Keratinocyte (primary cell): ENCODE results near the gene NTMT1. TPM values are rescaled to one million over a fixed set of nuclear protein-coding genes. Genes with fewer than 3 reads are reported as not detected.

Experiments
- DNase-seq: peaks from one replicate; pipeline ENCODE4 v3.0.0-alpha.2; 2011; ENCODE audit warnings: low read depth, missing footprints, low spot score
- FAIRE-seq: peaks from 2 replicates; lab custom pipeline; 2011; peaks lifted over from hg19 to GRCh38; lab: Jason Lieb, UNC
- H2AFZ ChIP-seq: 2 replicates; pipeline ENCODE4 v1.6.0; 2012; ENCODE audit warnings: low read length, control low read depth, inconsistent platforms; ENCODE audit not compliant: control insufficient read depth
- H3K27ac ChIP-seq: 2 replicates; pipeline ENCODE4 v1.5.1; 2011; ENCODE audit warnings: low read length; ENCODE audit not compliant: control insufficient read depth, insufficient read depth
- H3K27me3 ChIP-seq: 3 replicates; pipeline ENCODE4 v1.6.0; 2011; ENCODE audit warnings: low read length; ENCODE audit not compliant: control insufficient read depth, insufficient read depth; ENCODE audit errors: extremely low read depth
- H3K36me3 ChIP-seq, 2 experiments: 2 replicates in 1 of 2; 3 replicates in 1 of 2; pipeline ENCODE4 v1.5.1; 2011; ENCODE audit warnings: low read length in 2 of 2, mild to moderate bottlenecking in 1 of 2; ENCODE audit not compliant: control insufficient read depth in 2 of 2, insufficient read depth in 2 of 2; ENCODE audit errors: extremely low read depth in 1 of 2
- H3K4me1 ChIP-seq: 3 replicates; pipeline ENCODE4 v1.5.1; 2011; ENCODE audit warnings: low read length; ENCODE audit not compliant: control insufficient read depth, insufficient read depth; ENCODE audit errors: extremely low read depth
- H3K4me2 ChIP-seq: 3 replicates; pipeline ENCODE4 v1.6.0; 2011; ENCODE audit warnings: low read depth, low read length; ENCODE audit not compliant: control insufficient read depth, insufficient read depth; ENCODE audit errors: extremely low read depth
- H3K4me3 ChIP-seq, 3 experiments: fragments of 200-600 bp in 1 of 3; sonication (generic) in 1 of 3; 2 replicates in 2 of 3; 3 replicates in 1 of 3; pipeline ENCODE4 v1.5.1; 2011 to 2016; ENCODE audit warnings: low read length in 3 of 3, mild to moderate bottlenecking in 3 of 3, control low read depth in 2 of 3, inconsistent platforms in 1 of 3, low read depth in 1 of 3, mixed read lengths in 1 of 3, mixed run types in 1 of 3, moderate library complexity in 1 of 3; ENCODE audit not compliant: control insufficient read depth in 2 of 3, insufficient read depth in 2 of 3; ENCODE audit errors: extremely low read depth in 1 of 3
- H3K79me2 ChIP-seq: 2 replicates; pipeline ENCODE4 v1.6.0; 2012; ENCODE audit warnings: low read length; ENCODE audit not compliant: control insufficient read depth, insufficient read depth
- H3K9ac ChIP-seq: 3 replicates; pipeline ENCODE4 v1.6.0; 2011; ENCODE audit warnings: low read length; ENCODE audit not compliant: control insufficient read depth, insufficient read depth; ENCODE audit errors: extremely low read depth
- H3K9me1 ChIP-seq: 3 replicates; pipeline ENCODE4 v1.6.0; 2011; ENCODE audit warnings: low read length; ENCODE audit not compliant: control insufficient read depth, insufficient read depth; ENCODE audit errors: extremely low read depth
- H3K9me3 ChIP-seq: 2 replicates; pipeline ENCODE4 v1.5.1; 2012; ENCODE audit warnings: low read depth, low read length; ENCODE audit not compliant: control insufficient read depth
- H4K20me1 ChIP-seq: 3 replicates; pipeline ENCODE4 v1.6.0; 2011; ENCODE audit warnings: low read length; ENCODE audit not compliant: control insufficient read depth, insufficient read depth; ENCODE audit errors: extremely low read depth
- CTCF ChIP-seq, 3 experiments: IDR thresholded peaks in 1 of 3; conservative IDR thresholded peaks in 1 of 3; optimal IDR thresholded peaks in 1 of 3; 2 replicates in 2 of 3; 3 replicates in 1 of 3; pipeline versions ENCODE3 to v1.5.1; 2011; ENCODE audit warnings: low read length in 3 of 3, mild to moderate bottlenecking in 3 of 3, moderate library complexity in 2 of 3, control low read depth in 1 of 3, inconsistent platforms in 1 of 3; ENCODE audit not compliant: insufficient read depth in 2 of 3; ENCODE audit errors: extremely low read depth in 1 of 3
- EZH2 ChIP-seq: IDR thresholded peaks from one replicate; pipeline ENCODE4 v1.6.1; 2012; ENCODE audit warnings: inconsistent platforms, mild to moderate bottlenecking, low read length, moderate library complexity
- dilution Hi-C: fragments of 300-500 bp; cut with MboI; formaldehyde crosslinking; loops from one replicate; pipeline ENCODE4 v1.7.0; 2020; ENCODE audit warnings: low sequenced_read_pairs; ENCODE audit not compliant: extremely low pct_ligation_motif_present
- polyA plus RNA-seq, 5 experiments: library from polyadenylated mRNA; depleted of rRNA in 3 of 5; stranded (reverse) in 3 of 5; stranded (forward) in 1 of 5; unstranded in 1 of 5; fragments of >200 nt; gene quantifications; 1 replicate in 1 of 5; 2 replicates in 3 of 5; 3 replicates in 1 of 5; pipeline versions ENCODE4 v1.2.1 to v1.2.3, GENCODE V29; 2011 to 2012; ENCODE audit warnings: missing spikeins in 2 of 5, low read depth in 1 of 5, low replicate concordance in 1 of 5

Gene NTMT1
- polyA plus RNA-seq, 1 donor (not counting 4 experiments of a cell fraction or from before 2014, with no cell fraction given) = 50.2 TPM

DNA sequence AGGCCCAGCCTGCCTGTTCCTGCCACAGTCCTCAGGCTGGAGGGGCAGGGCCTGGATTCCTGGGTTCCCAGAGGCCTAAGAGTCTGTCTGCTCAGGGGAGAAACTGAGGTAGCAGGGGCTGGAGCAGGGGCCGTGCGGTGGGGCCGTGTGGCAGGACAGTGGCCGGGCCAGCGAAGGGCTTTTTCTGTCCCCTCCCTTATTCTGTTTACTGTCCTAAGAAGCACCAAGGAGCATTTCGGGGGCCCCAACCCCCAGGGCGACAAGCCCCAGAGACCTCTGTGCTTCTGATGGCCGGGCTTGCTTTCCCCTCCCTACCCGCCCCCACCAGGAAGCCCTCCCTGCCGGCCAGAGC is 22.8 kb downstream of the NTMT1 start:
- H3K9ac ChIP-seq = no peak overlapping the region
- no peaks in the 10 kb centered on the region for H4K20me1 ChIP-seq
- H3K4me2 ChIP-seq = no peak overlapping the region
- TF ChIP-seq CTCF (optimal IDR thresholded peaks at IDR 0.05 in 1 of 3, IDR thresholded peaks at IDR 0.05 in 1 of 3, conservative IDR thresholded peaks at IDR 0.05 in 1 of 3; ENCODE audit: extremely low read depth in 1 of 3, insufficient read depth in 2 of 3, low read length in 3 of 3) (no peak), EZH2 (no peak)
- no peak overlapping the region for H3K27ac ChIP-seq
- H3K9me3 ChIP-seq = no peaks in the 10 kb centered on the region
- H3K79me2 ChIP-seq = no peaks in the 10 kb centered on the region
- no peaks in the 10 kb centered on the region for H3K9me1 ChIP-seq
- FAIRE-seq (no peak), DNase-seq (no peak)
- no peaks in the 10 kb centered on the region for H3K27me3 ChIP-seq
- no peak overlapping the region for H3K4me3 ChIP-seq
- no peaks in the 10 kb centered on the region for H3K36me3 ChIP-seq
- H3K4me1 ChIP-seq = peaks cover 10% of the 10 kb centered on the region
- dilution Hi-C loops = no loop called here
- H2AFZ ChIP-seq = no peak overlapping the region

DNA sequence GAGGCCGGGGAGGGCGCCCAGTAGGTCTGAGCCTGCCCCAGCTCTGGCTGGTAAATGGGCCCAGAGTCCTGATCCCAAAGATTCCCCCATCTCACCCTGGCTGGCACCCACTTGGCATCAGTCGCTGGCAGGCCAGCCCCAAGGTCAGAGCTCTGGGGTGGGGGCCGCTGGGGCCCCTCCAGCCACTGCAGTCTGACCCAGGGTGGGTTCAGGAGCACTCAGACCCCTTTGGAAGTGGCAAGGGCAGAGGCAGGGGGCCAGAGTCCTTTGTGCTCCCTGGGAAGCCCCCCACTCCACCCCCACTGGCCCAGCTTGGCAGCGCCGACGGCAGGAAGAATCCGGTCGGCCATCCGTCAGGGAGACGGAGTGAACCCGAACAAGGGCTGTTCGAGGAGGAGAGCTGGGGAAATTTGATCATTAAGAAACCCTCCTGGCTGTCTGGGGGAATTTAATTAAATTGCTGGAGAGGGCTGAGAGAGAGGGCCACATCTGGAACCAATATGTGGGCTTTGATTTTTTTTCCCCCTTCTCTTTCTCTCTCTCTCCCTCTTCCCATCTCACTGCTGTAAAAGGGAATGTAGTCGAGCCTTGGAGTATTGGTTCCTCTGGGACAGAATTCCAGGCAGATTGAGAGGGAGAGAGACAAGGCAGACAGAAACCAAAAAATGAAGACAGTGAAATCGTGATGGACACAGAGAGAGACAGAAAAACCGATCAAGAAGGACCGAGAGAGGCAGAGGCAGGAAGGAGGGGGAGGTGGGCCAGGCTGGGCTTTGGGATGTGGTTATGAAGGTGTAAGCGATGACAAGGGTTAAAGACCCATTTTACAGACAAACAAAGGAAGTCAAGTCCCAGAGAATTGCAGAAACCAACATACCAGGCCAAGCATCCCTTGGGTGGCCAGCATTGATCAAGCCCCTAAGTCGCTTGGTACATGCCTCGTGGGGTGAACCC is 24.0 kb downstream of the NTMT1 start:
- Histone ChIP-seq H3K4me3 (no peak overlapping the region), H3K9me3 (no peaks in the 10 kb centered on the region), H2AFZ (no peak overlapping the region), H3K9me1 (no peaks in the 10 kb centered on the region), H3K36me3 (no peaks in the 10 kb centered on the region), H3K27me3 (peaks cover 5% of the 10 kb centered on the region), H3K9ac (no peak overlapping the region), H3K4me2 (no peak overlapping the region), H3K27ac (no peak overlapping the region), H4K20me1 (no peaks in the 10 kb centered on the region), H3K79me2 (no peaks in the 10 kb centered on the region), H3K4me1 (no peaks in the 10 kb centered on the region)
- DNase-seq = no peak
- TF ChIP-seq CTCF (optimal IDR thresholded peaks at IDR 0.05 in 1 of 3, IDR thresholded peaks at IDR 0.05 in 1 of 3, conservative IDR thresholded peaks at IDR 0.05 in 1 of 3; ENCODE audit: extremely low read depth in 1 of 3, insufficient read depth in 2 of 3, low read length in 3 of 3) = no peak
- no peak for TF ChIP-seq EZH2
- no peak for FAIRE-seq
- dilution Hi-C loops = no loop called here
